MV-4-11 (cell line): ENCODE measurements around the gene FAM107B.
A peak's percentile ranks its signal among the peaks of the same experiment; 100 is the strongest.

Experiments used
- DNase-seq: peaks from one replicate; lab custom pipeline; 2025; lab: John Stamatoyannopoulos, UW

The FAM107B gene

GRCh38 chr10:14625192-14625631 lies 149.5 kb downstream of the FAM107B start:
- DNase-seq = peak; percentile 59

- no peak for DNase-seq
Measured at GRCh38 chr10:14624600-14624999, 150.1 kb downstream of the FAM107B start.

DNA sequence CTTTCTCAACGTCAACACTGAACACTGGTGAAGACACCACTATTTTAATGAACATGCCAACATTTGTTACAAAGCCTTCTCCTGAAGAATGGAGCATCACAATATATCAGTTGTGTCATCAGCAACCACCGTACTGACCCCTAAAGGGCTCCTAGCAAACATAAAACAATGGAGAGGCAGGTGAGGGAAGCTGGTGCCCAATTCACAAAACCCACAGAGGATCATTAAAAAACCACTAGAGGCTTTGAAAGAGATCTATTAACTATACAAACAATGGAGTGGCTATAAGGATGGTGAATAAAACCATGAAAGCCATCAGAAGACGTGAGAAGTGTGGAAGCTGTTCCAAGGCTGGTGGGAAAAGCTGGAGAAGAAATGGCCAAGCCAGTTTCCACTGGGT lies 150.8 kb downstream of the FAM107B start:
- DNase-seq = no peak

DNA sequence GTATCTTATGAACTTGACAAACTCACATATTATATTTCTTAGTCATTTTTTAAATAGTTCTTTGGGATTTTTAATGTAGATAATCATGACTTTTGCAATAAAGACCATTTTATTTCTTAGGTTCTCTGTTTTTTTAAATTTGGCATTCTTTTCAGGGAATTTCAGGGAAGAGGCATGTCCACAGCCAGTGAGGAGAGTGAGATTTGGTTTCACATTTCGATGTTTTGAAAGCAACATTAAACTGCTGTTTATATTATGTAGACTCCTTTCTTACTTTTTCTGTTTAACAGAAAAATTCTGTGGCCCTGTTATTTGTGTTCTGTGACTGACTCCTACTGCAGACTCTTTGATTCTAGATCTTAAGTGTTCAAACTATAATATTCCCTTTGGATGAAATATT lies 153.7 kb downstream of the FAM107B start:
- no peak for DNase-seq

DNA sequence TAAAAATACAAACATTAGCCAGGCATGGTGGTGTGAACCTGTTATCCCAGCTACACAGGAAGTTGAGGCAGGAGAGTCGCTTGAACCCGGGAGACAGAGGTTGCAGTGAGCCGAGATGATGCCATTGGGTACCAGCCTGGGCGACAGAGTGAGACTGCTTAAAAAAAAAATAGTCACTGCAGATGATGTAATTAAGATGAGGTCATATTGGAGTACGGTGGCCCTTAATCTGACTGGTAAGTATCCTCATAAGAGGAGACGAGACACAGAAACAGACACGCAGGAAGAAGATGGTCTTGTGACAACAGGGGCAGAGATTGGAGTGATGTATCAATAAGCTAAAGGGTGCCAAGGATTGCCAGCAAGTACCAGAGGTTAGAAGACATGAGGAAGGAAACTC lies 156.0 kb downstream of the FAM107B start:
- DNase-seq = peak; percentile 15

- DNase-seq = peak; percentile 93
Measured at GRCh38 chr10:14617852-14618251, 156.8 kb downstream of the FAM107B start.

- peak; percentile 66 for DNase-seq
Measured at GRCh38 chr10:14616955-14617730, 157.6 kb downstream of the FAM107B start.

DNA sequence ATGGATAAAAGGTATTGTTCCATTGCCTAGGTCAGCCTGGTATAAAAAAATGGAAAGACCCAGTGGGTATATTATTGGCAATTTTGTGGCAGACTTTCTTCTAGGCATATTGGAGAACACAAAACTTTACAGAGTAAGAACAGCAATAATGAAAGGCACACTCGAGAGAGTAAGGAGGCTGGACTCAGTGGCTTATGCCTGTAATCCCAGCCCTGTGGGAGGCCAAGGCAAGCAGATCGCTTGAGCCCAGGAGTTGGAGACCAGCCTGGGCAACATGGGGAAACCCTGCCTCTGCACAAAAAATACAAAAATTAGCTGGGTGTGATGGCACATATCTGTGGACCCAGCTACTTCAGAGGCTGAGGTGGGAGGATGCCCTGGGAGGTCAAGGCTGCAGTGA lies 158.2 kb downstream of the FAM107B start:
- no peak for DNase-seq

- no peak for DNase-seq
Measured at GRCh38 chr10:14613588-14613920, 161.1 kb downstream of the FAM107B start.

DNA sequence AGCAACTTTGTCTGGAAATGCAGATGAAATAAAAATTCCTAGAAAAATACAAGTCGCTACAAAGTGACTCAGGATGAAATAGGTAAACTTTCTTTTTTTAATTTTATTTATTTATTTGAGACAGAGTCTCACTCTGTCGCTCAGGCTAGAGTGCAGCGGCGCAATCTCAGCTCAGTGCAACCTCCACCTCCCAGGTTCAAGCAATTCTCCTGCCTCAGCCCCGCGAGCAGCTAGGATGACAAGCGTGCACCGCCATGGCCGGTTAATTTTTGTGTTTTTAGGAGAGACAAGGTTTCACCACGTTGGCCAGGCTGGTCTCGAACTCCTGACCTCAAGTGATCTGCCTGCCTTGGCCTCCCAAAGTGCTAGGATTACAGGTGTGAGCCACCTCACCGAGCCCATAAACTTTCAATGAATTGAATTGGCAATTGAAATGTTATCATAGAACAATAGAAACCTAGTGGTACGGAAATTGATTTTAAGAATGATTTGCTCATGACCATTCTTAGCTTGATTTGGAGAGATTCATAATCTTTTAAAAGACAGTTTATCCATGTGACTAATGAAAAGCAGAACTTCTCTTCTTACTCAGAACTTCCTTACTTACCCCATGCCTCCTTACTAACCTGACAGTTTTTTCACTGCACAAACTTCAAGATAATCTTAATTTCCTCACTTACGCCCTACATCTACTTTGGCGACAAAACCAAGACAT lies 161.7 kb downstream of the FAM107B start:
- peak; percentile 68 for DNase-seq

DNA sequence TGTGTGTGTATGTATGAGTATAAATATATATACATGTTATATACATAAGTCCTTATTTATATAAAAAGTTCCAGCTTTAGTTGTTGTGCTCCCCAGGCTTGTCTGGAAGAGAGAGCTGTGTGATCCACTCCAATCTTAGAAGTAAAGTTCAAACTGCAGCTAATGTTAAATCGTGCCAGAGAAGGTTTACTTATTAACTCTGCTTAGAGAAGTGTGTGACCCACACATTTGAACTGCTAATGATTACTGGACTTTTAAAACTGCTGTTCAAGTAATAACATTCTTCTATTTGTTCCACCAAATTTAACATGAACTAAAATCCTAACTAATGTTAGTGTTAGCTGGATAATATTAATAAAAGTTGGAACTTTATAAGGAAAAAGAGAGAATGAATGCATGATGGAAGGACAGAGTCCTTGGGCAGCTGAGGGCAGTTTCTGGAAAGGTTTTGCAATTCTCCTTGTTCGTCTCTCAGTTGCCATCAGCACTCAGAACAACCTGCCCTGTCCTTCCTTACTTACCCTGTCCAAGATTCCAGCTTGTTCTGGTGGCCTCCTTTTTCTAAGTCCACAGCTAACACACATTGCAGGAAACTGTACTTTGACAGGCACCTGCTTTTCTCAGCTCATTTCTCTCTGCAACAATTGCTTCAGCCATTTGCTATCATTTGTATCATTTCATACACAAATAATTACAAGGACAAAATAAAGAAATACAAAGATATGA lies 162.6 kb downstream of the FAM107B start:
- DNase-seq = no peak

DNA sequence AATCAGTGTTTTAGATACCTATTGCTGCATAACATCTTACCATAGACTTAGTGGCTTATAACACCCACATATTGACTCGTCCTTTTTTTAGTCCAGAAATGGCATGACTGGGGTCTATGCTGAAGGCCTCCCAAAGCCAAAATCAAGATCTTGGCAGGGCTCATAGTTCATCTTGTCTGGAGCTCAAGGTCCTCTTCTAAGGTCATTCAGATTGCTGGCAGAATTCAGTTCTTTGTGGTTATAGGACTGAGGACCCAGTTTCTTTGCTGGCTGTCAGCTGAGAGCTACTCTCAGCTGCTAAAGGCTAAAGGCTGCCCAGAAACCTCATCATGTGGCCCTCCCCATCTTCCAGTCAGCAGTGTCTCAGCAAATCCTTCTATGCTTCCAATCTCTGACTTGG lies 165.5 kb downstream of the FAM107B start:
- no peak for DNase-seq

DNA sequence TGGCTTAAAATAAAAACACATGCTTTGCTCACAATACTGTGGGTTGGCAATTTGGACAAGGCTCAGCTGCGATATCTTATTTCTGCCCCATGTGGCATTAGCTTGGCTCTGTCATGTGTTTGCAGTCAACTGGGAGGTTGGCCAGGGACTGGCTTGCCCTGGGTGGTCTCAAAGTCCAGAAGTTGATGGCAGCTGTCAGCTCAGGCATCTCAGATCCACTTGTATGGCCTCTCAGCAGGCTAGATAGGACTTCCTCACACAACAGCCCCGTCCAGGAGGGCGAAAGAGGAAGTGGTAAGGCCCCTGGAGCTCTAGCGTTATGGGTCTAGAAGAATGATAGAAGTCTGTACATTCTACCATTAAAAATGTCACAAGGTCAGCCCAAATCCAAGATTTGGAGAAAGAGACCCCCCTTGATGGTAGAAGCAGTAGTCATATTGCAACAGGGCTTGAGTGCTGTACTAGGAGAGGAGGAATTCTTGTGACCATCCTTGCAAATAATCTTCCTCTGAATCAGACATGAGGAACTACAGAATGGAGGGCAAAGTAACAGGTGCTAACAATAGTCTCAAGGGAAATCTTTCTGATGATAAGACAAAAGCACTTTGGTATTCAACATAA lies 166.2 kb downstream of the FAM107B start:
- peak; percentile 95 for DNase-seq

GRCh38 chr10:14606633-14607032 lies 168.1 kb downstream of the FAM107B start:
- no peak for DNase-seq

DNA sequence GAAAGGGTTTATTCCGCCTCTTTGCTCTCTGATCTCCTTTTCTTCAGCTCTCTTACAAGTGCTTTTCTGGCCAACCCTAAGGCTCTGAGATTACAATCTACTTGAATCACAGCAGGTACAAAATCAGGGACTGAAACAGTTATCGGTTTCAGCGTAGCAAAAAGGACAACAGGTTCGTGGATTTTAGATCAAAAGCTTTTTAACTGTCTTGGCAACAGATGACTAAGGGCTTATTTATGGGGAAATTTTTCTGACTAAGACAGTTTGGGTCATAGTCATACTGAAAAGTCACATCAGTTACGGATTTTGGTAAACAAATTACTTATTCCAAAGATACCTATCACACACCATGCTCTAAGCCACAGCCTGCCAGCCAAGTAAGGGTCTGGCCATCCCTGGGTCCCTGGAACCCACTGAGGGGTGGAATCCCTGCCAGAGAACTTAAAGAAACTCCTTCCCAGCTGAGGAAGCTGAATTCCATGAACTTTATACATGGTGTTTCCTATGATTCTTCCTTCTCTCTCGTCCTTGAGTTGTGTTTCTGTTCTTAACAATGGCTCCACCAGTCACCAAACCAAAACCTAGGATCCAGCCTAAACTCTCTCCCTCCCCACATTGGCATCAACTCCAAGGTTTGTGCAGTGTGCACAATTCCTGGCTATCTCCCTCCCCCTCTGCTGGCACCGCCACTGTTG lies 169.3 kb downstream of the FAM107B start:
- DNase-seq = peak; percentile 57

DNA sequence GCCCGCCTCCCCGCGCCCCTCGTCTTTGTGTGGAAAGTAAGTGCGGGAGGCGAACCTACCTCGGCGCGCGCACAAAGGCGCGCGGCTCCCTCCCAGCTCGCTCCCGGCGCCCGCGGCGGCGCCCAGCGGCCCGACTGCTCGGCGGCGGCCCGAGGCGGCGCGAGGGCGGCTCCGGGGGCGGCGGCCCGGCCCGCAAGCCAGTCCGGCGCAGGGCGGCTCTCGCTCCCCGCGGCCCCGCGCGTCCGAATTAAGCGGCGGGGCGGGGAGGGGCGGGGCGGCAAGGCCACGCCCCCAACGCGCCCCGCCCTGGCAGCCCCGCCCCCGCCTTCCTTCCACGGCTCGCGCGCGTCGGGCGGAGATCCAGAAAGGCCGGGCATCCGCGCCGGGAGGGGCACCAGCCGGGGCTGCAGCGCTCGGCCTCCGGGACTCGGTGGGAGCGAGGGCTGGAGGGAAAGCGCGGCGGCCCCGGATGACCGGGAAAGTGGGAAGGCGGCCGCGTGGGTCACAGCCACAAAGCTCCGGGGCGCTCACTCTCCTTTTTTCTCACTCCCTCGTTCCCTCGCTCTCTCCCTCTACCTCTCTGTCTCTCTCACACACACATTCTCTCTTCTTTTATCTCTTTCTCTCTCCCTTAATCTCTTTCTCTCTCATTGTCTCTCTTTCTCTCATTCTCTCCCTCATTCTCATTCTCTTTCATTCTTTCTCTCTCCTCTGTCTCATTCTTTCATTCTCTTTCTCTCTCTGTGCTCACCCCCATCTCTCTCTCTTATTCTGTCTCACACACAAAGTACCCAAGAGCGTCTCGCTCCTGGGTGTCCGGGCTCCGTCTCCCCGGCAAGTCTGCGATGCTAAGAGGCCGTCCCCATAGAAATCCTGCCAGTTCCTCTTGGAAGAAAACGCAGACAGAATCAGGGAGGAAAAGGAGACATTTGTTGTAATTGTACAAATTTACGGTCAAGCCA lies 170.2 kb downstream of the FAM107B start:
- peak; percentile 63 for DNase-seq

GRCh38 chr10:14603534-14604102 lies 171.1 kb downstream of the FAM107B start:
- DNase-seq = peak; percentile 35

DNA sequence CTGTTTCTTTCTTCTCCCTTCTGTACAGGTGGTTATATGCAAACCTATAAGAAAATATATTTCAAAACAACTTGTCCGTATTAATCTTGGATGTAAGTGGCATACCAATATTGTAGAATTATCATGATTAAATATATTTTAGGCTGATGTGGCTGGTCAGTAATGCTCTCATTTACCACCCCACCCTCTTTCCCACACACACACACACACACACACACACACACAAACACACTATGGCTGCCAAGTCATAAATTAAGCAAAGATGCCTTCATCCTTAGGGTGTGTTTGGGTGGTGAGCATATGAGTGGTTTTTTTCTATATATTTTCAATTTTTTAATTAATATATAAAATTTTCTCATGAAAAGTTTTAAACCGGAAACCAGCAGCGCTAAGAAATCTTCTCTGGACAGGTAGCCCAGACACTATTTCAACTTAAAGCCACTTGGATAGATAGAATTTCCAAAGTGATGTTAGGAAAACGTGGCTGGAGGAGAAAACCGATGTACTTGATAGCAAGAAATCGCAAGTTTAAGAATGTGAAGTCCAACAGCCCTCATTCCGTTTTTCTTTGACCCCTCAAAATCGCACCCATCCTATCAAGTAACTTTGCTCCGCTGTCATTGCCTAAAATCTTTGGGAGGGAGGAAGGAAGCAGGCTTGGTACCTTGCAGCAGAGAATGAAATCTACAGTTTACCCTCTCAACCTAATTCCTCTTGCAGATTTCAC lies 171.7 kb downstream of the FAM107B start:
- no peak for DNase-seq

GRCh38 chr10:14601872-14602725 lies 172.6 kb downstream of the FAM107B start:
- DNase-seq = peak; percentile 90
